BLaER1 treated with 17β-estradiol and CSF1 and Interleukin-3, amounts not matched to agents 10 nM and 100 nM (cell line): ENCODE data around the gene DEPDC5.
"Not testable (repeated sequence)": the region's sequence is repeated elsewhere in the genome, so short reads cannot be mapped to it uniquely, and the experiment has no call there.

ENCODE experiments used
- H3K27ac ChIP-seq, 11 experiments: shearing (Covaris generic); formaldehyde crosslinking; 2 replicates each; pipeline ENCODE4 v1.8.1; 2022
- H3K27me3 ChIP-seq, 11 experiments: shearing (Covaris generic); formaldehyde crosslinking; 2 replicates each; pipeline ENCODE4 v1.8.1; 2022
- H3K36me3 ChIP-seq, 11 experiments: shearing (Covaris generic); formaldehyde crosslinking; 2 replicates each; pipeline ENCODE4 v1.8.1; 2022
- H3K4me1 ChIP-seq, 10 experiments: shearing (Covaris generic); formaldehyde crosslinking; 2 replicates each; pipeline ENCODE4 v1.8.1; 2022
- H3K4me2 ChIP-seq, 11 experiments: shearing (Covaris generic); formaldehyde crosslinking; 2 replicates each; pipeline ENCODE4 v1.8.1; 2022
- H3K4me3 ChIP-seq, 10 experiments: shearing (Covaris generic); formaldehyde crosslinking; 2 replicates each; pipeline ENCODE4 v1.8.1; 2022
- H3K9ac ChIP-seq, 11 experiments: shearing (Covaris generic); formaldehyde crosslinking; 2 replicates each; pipeline ENCODE4 v1.8.1; 2022
- H3K9me3 ChIP-seq, 11 experiments: shearing (Covaris generic); formaldehyde crosslinking; replicated peaks in 1 of 11; 2 replicates each; pipeline ENCODE4 v1.8.1; 2022
- H4K20me1 ChIP-seq, 11 experiments: shearing (Covaris generic); formaldehyde crosslinking; 2 replicates each; pipeline ENCODE4 v1.8.1; 2022
- Cebpa-rat ChIP-seq, 11 experiments: shearing (Covaris generic); IDR thresholded peaks; 2 replicates each; pipeline ENCODE4 v1.8.1; 2022

DEPDC5 gene

DNA sequence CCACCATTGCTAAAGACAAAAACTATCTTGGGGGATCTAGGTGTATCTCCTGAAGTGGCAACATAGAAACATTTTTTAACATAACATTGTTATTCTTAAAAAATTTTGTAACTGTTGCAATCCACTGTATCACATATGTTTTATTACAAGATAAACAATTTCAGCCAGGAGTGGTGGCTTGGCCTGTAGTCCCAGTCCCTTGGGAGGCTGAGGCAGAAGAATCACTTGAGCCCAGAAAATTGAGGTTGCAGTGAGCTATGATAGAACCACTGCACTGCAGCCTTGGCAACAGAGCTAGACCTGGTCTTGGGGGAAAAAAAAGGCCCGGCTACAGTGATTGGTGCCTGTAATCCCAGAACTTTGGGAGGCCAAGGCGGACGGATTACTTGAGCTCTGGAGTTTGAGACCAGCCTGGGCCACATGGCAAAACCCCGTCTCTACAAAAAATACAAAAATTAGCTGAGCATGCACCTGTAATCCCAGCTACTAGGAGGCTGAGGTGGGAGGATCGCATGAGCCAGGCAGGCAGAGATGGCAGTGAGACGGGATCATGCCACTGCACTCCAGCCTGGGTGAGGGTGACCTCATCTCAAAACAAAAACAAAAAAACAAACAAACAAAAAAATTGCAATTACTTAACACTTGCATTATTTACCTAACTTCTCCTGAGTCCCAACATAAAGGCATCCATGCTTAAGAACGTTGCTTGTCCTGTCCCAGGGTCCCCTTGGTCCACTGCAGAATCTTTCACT is 1.5 kb upstream of the DEPDC5 start:
- Histone ChIP-seq H3K4me3 (peak overlapping the region in 9 of 10 experiments; percentile 82 to 97 (median 88); a peak in 15 of 20 replicates), H3K4me2 (peak overlapping the region; percentile 84 to 98 (median 93)), H3K9me3 (no peaks in the 10 kb centered on the region), H3K4me1 (peaks cover 57 to 76% (median 61%) of the 10 kb centered on the region in 10 experiments), H3K9ac (peak overlapping the region; percentile 84 to 95 (median 91)), H4K20me1 (peaks cover 0 to 12% (median 3%) of the 10 kb centered on the region in 11 experiments; a peak in 8 of 22 replicates), H3K36me3 (peaks cover 5 to 30% (median 18%) of the 10 kb centered on the region in 11 experiments; a peak in 19 of 22 replicates), H3K27ac (peak overlapping the region; percentile 87 to 98 (median 95); a peak in 21 of 22 replicates), H3K27me3 (no peaks in the 10 kb centered on the region)
- no peak for TF ChIP-seq Cebpa-rat (IDR thresholded peaks at IDR 0.05)

GRCh38 chr22:31753005-31753633 is 700 bp upstream of the DEPDC5 start:
- no peak for TF ChIP-seq Cebpa-rat (IDR thresholded peaks at IDR 0.05)
- Histone ChIP-seq H3K4me1 (peaks cover 52 to 69% (median 54%) of the 10 kb centered on the region in 10 experiments), H3K4me2 (peak overlapping the region; percentile 84 to 98 (median 93)), H3K4me3 (peak overlapping the region; percentile 82 to 97 (median 88)), H4K20me1 (peaks cover 0 to 6% (median under 1%) of the 10 kb centered on the region in 11 experiments; a peak in 7 of 22 replicates), H3K27me3 (no peaks in the 10 kb centered on the region), H3K27ac (peak overlapping the region; percentile 87 to 98 (median 95)), H3K9me3 (no peaks in the 10 kb centered on the region), H3K36me3 (peaks cover 8 to 31% (median 19%) of the 10 kb centered on the region in 11 experiments), H3K9ac (peak overlapping the region; percentile 84 to 95 (median 91))

- no peaks in the 10 kb centered on the region for H3K27me3 ChIP-seq
- H3K4me1 ChIP-seq = peaks cover 42 to 61% (median 46%) of the 10 kb centered on the region in 10 experiments
- peaks cover 25 to 48% (median 36%) of the 10 kb centered on the region in 11 experiments for H3K36me3 ChIP-seq
- H3K4me3 ChIP-seq = peak overlapping the region; percentile 82 to 97 (median 88)
- H4K20me1 ChIP-seq = peaks cover 0 to 13% (median 0%) of the 10 kb centered on the region in 11 experiments; a peak in 4 of 22 replicates
- H3K4me2 ChIP-seq = peak overlapping the region; percentile 71 to 98 (median 86)
- peak overlapping the region in 10 of 11 experiments; percentile 87 to 98 (median 95); a peak in 20 of 22 replicates for H3K27ac ChIP-seq
- no peak for TF ChIP-seq Cebpa-rat (IDR thresholded peaks at IDR 0.05)
- peak overlapping the region; percentile 84 to 95 (median 91) for H3K9ac ChIP-seq
- no peaks in the 10 kb centered on the region for H3K9me3 ChIP-seq
Observed at GRCh38 chr22:31754813-31755212, 994 bp downstream of the DEPDC5 start.

DNA sequence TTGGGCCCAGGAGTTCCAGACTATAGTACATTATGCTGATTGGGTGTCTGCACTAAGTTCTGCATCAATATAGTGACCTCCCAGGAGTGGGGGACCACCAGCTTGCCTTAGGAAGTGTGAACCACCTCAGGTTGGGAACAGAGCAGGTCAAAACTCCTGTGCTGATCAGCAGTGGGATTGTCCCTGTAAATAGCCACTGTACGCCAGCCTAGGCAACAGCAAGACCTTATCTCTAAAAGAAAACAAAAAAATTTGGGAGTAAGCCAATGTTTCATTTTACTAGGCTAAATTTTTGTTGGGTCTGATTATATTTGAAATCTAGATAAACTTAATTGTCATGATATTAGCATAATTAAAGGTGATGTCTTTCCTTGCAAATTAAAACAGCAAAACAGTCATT is 3.4 kb downstream of the DEPDC5 start:
- Histone ChIP-seq H3K36me3 (peaks cover 49 to 72% (median 57%) of the 10 kb centered on the region in 11 experiments), H3K4me2 (no peak overlapping the region), H4K20me1 (peaks cover 0 to 13% (median 0%) of the 10 kb centered on the region in 11 experiments; a peak in 5 of 22 replicates), H3K4me3 (no peak overlapping the region), H3K27me3 (no peaks in the 10 kb centered on the region), H3K27ac (no peak overlapping the region), H3K9ac (peak overlapping the region in 3 of 11 experiments; percentile 21 to 36 (median 27); a peak in 4 of 22 replicates), H3K9me3 (no peaks in the 10 kb centered on the region), H3K4me1 (peaks cover 25 to 41% (median 26%) of the 10 kb centered on the region in 10 experiments)
- no peak for TF ChIP-seq Cebpa-rat (IDR thresholded peaks at IDR 0.05)

- H3K27me3 ChIP-seq, H3K9me3 ChIP-seq, H3K9ac ChIP-seq, H3K4me2 ChIP-seq, H3K27ac ChIP-seq, H3K4me3 ChIP-seq: not testable (repeated sequence)
- peaks cover 65 to 88% (median 73%) of the 10 kb centered on the region in 11 experiments for H3K36me3 ChIP-seq
- H4K20me1 ChIP-seq = peaks cover 0 to 13% (median 0%) of the 10 kb centered on the region in 11 experiments; a peak in 6 of 22 replicates
- H3K4me1 ChIP-seq = peaks cover 14 to 30% (median 14%) of the 10 kb centered on the region in 10 experiments
Observed at GRCh38 chr22:31758860-31759259, 5.0 kb downstream of the DEPDC5 start.

DNA sequence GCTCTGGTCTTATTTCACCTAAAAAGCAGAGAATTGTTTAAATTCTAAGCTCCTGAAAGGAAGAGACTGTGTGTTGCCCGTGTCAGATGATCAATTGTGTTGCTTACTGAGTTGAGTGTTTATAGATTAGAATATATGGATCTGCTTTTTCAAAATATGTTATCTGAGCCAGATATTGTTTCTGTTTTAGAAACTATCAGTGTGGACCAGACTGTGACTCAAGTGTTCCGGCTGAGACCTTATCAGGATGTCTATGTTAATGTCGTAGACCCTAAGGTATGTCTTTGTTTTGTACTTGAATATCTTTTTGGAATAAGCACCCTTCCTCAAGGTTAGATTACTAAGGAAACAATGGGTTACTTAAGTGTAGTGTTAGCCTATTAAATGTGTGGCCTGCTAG is 11.0 kb downstream of the DEPDC5 start:
- H3K27ac ChIP-seq = no peak overlapping the region
- no peak overlapping the region for H3K9ac ChIP-seq
- H3K36me3 ChIP-seq = peaks cover 93 to 100% (median 97%) of the 10 kb centered on the region in 11 experiments
- no peak overlapping the region for H3K4me3 ChIP-seq
- no peak overlapping the region for H3K4me2 ChIP-seq
- no peaks in the 10 kb centered on the region for H3K4me1 ChIP-seq
- H3K27me3 ChIP-seq = no peaks in the 10 kb centered on the region
- no peaks in the 10 kb centered on the region for H3K9me3 ChIP-seq
- H4K20me1 ChIP-seq = peaks cover 0 to 9% (median 0%) of the 10 kb centered on the region in 11 experiments; a peak in 2 of 22 replicates
- TF ChIP-seq Cebpa-rat (IDR thresholded peaks at IDR 0.05) = no peak

DNA sequence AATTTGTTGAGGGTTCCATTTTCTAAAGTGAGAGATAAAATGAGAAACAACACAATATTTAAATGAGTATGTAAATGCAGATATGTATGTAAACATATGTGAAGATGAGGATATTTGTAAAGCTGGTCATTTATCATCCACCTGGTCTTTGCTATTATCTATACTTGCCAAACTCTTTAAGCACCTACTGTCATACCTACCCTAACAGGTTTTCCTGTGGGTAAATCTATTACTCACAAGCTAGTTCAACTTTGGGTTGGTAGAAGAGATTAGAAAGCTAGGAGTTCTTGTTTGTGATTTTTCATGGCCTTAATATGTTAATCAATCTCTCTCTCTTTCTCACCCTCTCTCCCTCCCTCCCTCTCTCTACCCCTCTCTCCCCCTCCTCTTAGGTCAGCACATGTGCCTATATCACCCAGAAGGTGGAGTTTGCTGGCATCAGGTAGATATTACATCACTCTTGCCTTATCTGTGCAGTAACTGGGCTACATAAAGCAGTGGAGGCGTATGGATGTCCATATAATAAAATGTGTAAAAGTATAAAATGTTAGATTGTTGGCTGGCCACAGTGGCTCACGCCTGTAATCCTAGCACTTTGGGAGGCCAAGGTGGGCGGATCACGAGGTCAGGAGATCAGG is 14.7 kb downstream of the DEPDC5 start:
- H3K4me2 ChIP-seq = no peak overlapping the region
- no peak for TF ChIP-seq Cebpa-rat (IDR thresholded peaks at IDR 0.05)
- H3K9ac ChIP-seq = no peak overlapping the region
- no peaks in the 10 kb centered on the region for H3K27me3 ChIP-seq
- no peaks in the 10 kb centered on the region for H3K9me3 ChIP-seq
- peaks cover 96 to 100% (median 98%) of the 10 kb centered on the region in 11 experiments for H3K36me3 ChIP-seq
- H3K4me1 ChIP-seq = no peaks in the 10 kb centered on the region
- H3K4me3 ChIP-seq = no peak overlapping the region
- H3K27ac ChIP-seq = no peak overlapping the region
- peaks cover 0 to under 1% (median 0%) of the 10 kb centered on the region in 11 experiments; a peak in 1 of 22 replicates for H4K20me1 ChIP-seq

DNA sequence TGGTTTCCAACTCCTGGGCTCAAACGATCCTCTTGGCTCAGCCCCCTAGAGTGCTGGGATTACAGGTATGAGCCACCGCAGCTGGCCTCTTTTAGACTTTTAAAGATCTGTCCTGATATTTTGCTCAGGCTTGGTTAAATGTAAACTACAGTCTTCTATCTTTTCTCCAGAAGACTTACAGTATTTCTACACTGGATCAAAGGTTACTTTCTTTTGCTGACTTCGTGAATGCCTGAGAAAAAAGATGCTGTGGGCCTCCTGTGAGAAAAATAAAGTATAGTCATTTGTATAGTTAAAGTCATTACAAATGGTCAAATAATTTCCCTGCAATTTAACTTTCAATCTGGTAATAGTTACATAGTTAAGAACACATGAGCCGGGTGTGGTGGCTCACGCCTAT is 19.6 kb downstream of the DEPDC5 start:
- no peak for TF ChIP-seq Cebpa-rat (IDR thresholded peaks at IDR 0.05)
- Histone ChIP-seq H3K27ac (no peak overlapping the region), H3K4me2 (no peak overlapping the region), H3K9ac (no peak overlapping the region), H3K9me3 (no peaks in the 10 kb centered on the region), H4K20me1 (no peaks in the 10 kb centered on the region; a peak in 1 of 22 replicates), H3K27me3 (no peaks in the 10 kb centered on the region), H3K4me1 (peaks cover 0 to 10% (median 0%) of the 10 kb centered on the region in 10 experiments; a peak in 4 of 20 replicates), H3K4me3 (no peak overlapping the region), H3K36me3 (peaks cover 92 to 100% (median 99%) of the 10 kb centered on the region in 11 experiments)
